Vagina (tissue), 2 donors: ENCODE results near the gene KDM6A.

Experiments
- POLR2A ChIP-seq, 2 donors: fragments of 450-650 bp; IDR thresholded peaks; one replicate each; pipeline ENCODE4 v1.6.1; 2017; ENCODE audit warnings: antibody characterized with exemption in 2 of 2, mild to moderate bottlenecking in 2 of 2, moderate library complexity in 2 of 2
- TF ChIP-seq, protein P1 (sequence below), 3 experiments: fragments of 450-650 bp in 2 of 3; fragments of 200-600 bp in 1 of 3; sonication (generic) in 1 of 3; IDR thresholded peaks; one replicate each; pipeline ENCODE4 v1.5.1; 2017 to 2019; ENCODE audit warnings: antibody characterized with exemption in 3 of 3, mild to moderate bottlenecking in 2 of 3, moderate library complexity in 2 of 3

DNA sequence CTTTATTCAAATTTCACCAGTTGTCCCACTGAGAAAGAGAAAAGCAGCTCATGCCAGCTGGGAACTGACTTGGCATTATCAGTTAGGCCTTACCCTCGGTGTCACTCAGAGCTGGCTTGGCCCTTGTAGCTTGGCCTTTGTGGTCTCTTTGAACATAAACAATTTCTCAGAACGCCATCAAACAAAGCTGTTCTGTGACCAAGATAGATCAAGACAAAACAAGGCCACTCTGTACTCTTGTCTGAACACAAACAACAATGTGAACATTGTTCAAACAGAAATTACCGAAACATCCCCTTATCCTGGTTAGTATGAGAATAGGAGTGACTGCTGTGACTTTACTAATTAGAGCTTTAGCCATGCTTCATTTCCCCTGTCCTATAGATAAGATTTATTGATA is 270.5 kb downstream of the KDM6A start:
- TF ChIP-seq, protein P1, sequence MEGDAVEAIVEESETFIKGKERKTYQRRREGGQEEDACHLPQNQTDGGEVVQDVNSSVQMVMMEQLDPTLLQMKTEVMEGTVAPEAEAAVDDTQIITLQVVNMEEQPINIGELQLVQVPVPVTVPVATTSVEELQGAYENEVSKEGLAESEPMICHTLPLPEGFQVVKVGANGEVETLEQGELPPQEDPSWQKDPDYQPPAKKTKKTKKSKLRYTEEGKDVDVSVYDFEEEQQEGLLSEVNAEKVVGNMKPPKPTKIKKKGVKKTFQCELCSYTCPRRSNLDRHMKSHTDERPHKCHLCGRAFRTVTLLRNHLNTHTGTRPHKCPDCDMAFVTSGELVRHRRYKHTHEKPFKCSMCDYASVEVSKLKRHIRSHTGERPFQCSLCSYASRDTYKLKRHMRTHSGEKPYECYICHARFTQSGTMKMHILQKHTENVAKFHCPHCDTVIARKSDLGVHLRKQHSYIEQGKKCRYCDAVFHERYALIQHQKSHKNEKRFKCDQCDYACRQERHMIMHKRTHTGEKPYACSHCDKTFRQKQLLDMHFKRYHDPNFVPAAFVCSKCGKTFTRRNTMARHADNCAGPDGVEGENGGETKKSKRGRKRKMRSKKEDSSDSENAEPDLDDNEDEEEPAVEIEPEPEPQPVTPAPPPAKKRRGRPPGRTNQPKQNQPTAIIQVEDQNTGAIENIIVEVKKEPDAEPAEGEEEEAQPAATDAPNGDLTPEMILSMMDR (IDR thresholded peaks at IDR 0.05), result no peak
- no peak for TF ChIP-seq POLR2A (IDR thresholded peaks at IDR 0.05)
